ENCODE results near the gene VANGL2.

Gene VANGL2

GRCh38 chr1:160406131-160406968 is 6.0 kb downstream of the VANGL2 start:
- Histone ChIP-seq H3K4me1 (ENCODE audit: insufficient read depth, insufficient read length) (peaks cover 57% of the 10 kb centered on the region), H3K4me3 (ENCODE audit: insufficient read length, low read depth) (no peak overlapping the region), H3K9me3 (ENCODE audit: insufficient read depth, low read length) (no peaks in the 10 kb centered on the region), H3K9ac (ENCODE audit: insufficient read length, low read depth) (no peak overlapping the region), H3K27me3 (ENCODE audit: insufficient read depth, insufficient read length) (no peaks in the 10 kb centered on the region), H3K36me3 (ENCODE audit: insufficient read depth, insufficient read length, low read length) (peaks cover 56% of the 10 kb centered on the region)
- TF ChIP-seq SUZ12 (IDR thresholded peaks at IDR 0.05; ENCODE audit: extremely low read depth, insufficient read depth, insufficient read length), result no peak
- no peak for TF ChIP-seq YY1 (IDR thresholded peaks at IDR 0.05; ENCODE audit: insufficient read depth, insufficient read length)
- TF ChIP-seq ZNF274 (IDR thresholded peaks at IDR 0.05; ENCODE audit: low read depth, low read length), result no peak
- DNase-seq (ENCODE audit: low read depth, low spot score), result no peak

DNA sequence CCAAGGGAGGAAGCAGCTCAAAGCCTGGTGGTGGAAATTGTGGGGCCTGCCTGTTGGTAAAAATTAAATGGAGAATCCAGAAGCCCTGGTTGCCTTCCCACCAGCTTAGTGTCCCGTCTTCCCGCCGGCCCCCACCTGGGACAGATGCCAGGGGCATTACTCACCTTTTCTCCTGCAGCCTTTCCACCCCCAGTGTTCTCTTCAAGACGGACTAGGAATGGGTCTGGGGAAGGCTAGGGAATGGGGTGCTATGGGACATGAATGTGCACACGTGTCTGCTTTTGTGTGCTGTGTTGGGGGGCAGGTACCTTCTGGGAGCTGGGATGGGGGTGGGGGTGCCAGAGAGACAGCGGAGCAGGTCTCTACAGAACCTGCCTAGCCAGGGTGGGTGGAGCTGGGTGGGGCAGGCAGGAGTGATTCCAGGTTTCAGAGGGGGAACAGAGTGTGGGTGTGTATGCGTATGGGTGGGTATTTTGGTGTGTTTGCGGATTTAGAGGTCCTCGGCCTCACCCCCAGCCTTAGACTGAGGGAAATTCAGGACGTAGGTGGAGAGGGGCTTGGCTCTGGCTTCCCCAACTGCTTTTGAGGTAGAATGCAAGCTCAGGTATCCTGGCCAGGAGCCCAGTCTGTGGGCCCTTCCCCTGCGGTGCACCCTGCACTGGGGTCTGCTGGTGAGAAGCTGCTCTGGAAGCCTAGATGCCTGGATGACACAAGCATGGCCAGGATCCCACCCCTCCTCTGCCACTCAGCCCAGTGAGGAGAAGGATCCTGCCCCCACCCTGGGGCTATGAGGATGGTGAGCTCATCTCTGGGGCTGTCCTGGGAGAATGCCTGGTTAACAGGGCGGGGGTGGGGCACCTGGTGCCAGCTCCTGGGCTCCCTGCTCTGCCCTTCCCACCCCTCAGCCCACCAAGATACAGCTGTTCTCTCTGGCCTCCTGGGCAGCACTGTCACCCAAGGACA is 7.8 kb downstream of the VANGL2 start:
- H3K27me3 ChIP-seq (ENCODE audit: insufficient read depth, insufficient read length), result no peaks in the 10 kb centered on the region
- no peak for DNase-seq (ENCODE audit: low read depth, low spot score)
- no peak for TF ChIP-seq ZNF274 (IDR thresholded peaks at IDR 0.05; ENCODE audit: low read depth, low read length)
- TF ChIP-seq YY1 (IDR thresholded peaks at IDR 0.05; ENCODE audit: insufficient read depth, insufficient read length), result no peak
- TF ChIP-seq SUZ12 (IDR thresholded peaks at IDR 0.05; ENCODE audit: extremely low read depth, insufficient read depth, insufficient read length), result no peak
- peaks cover 43% of the 10 kb centered on the region for H3K4me1 ChIP-seq (ENCODE audit: insufficient read depth, insufficient read length)
- no peaks in the 10 kb centered on the region for H3K9me3 ChIP-seq (ENCODE audit: insufficient read depth, low read length)
- peaks cover 56% of the 10 kb centered on the region for H3K36me3 ChIP-seq (ENCODE audit: insufficient read depth, insufficient read length, low read length)
- peak overlapping the region; percentile 6 for H3K4me3 ChIP-seq (ENCODE audit: insufficient read length, low read depth)
- peak overlapping the region; percentile 62 for H3K9ac ChIP-seq (ENCODE audit: insufficient read length, low read depth)

DNA sequence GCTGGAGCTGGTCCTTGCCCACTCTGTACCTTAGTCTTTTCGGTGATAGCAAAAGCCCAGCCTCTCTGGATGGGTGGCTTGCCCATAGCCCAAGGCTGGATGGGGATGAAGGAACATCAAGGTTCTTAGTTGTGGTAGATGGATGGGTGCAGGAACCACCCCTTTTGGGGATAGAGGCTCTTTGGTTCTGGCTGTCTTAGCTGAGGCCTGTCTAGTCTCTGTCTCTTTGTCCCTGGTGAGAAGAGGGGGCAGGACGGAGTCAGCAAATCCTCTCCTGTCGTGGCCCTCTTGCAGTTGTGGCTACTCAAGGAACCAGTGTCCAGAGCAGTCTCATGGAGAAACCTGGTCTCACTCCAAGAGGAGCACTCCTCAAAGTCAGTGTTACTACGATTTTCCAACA is 8.5 kb downstream of the VANGL2 start:
- Histone ChIP-seq H3K4me1 (ENCODE audit: insufficient read depth, insufficient read length) (peaks cover 43% of the 10 kb centered on the region), H3K36me3 (ENCODE audit: insufficient read depth, insufficient read length, low read length) (peaks cover 60% of the 10 kb centered on the region)

GRCh38 chr1:160409486-160409885 is 9.1 kb downstream of the VANGL2 start:
- peaks cover 43% of the 10 kb centered on the region for H3K4me1 ChIP-seq (ENCODE audit: insufficient read depth, insufficient read length)
- no peaks in the 10 kb centered on the region for H3K9me3 ChIP-seq (ENCODE audit: insufficient read depth, low read length)
- H3K9ac ChIP-seq (ENCODE audit: insufficient read length, low read depth), result peak overlapping the region; percentile 58
- no peak for DNase-seq (ENCODE audit: low read depth, low spot score)
- no peaks in the 10 kb centered on the region for H3K27me3 ChIP-seq (ENCODE audit: insufficient read depth, insufficient read length)
- TF ChIP-seq YY1 (IDR thresholded peaks at IDR 0.05; ENCODE audit: insufficient read depth, insufficient read length) (no peak), ZNF274 (IDR thresholded peaks at IDR 0.05; ENCODE audit: low read depth, low read length) (no peak), SUZ12 (IDR thresholded peaks at IDR 0.05; ENCODE audit: extremely low read depth, insufficient read depth, insufficient read length) (no peak)
- peaks cover 55% of the 10 kb centered on the region for H3K36me3 ChIP-seq (ENCODE audit: insufficient read depth, insufficient read length, low read length)
- H3K4me3 ChIP-seq (ENCODE audit: insufficient read length, low read depth), result no peak overlapping the region

More for the DNA sequence above, 8.5 kb downstream of the VANGL2 start:
- peak overlapping the region; percentile 58 for H3K9ac ChIP-seq (ENCODE audit: insufficient read length, low read depth)
- no peaks in the 10 kb centered on the region for H3K9me3 ChIP-seq (ENCODE audit: insufficient read depth, low read length)
- H3K4me3 ChIP-seq (ENCODE audit: insufficient read length, low read depth), result no peak overlapping the region
- no peak for DNase-seq (ENCODE audit: low read depth, low spot score)
- TF ChIP-seq YY1 (IDR thresholded peaks at IDR 0.05; ENCODE audit: insufficient read depth, insufficient read length), result no peak
- TF ChIP-seq SUZ12 (IDR thresholded peaks at IDR 0.05; ENCODE audit: extremely low read depth, insufficient read depth, insufficient read length), result no peak
- TF ChIP-seq ZNF274 (IDR thresholded peaks at IDR 0.05; ENCODE audit: low read depth, low read length), result no peak
- no peaks in the 10 kb centered on the region for H3K27me3 ChIP-seq (ENCODE audit: insufficient read depth, insufficient read length)

DNA sequence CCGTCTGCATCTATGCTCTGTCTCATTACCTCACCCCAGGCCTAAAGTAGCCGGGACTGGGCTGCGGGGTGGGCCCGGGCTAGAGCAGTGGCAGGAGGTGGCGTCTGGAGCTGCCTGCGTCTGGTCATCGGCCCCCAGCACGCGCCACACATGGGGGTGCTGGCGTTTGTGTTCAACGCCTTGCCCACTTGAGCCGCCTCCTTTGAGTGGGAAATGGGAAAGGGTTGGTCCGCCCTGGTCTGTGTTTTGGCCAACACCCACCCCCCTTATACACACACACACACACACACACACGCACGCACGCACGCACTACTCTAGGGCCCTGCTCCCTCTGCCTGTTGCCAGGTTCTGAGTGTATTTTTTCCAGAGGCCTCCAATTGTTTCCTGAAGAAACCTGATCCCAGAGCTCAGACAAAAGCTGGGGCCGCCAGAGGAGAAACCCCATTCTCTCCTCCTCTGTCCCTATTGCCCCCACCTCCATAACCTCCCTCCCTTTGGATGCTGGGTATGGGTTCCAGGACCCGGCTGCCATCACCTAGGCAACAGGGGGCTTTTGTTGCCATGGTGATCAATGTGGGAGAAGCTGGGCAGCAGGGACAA is 10.1 kb downstream of the VANGL2 start:
- Histone ChIP-seq H3K36me3 (ENCODE audit: insufficient read depth, insufficient read length, low read length) (peaks cover 55% of the 10 kb centered on the region), H3K4me1 (ENCODE audit: insufficient read depth, insufficient read length) (peaks cover 39% of the 10 kb centered on the region), H3K4me3 (ENCODE audit: insufficient read length, low read depth) (no peak overlapping the region), H3K9ac (ENCODE audit: insufficient read length, low read depth) (peak overlapping the region; percentile 45), H3K27me3 (ENCODE audit: insufficient read depth, insufficient read length) (no peaks in the 10 kb centered on the region), H3K9me3 (ENCODE audit: insufficient read depth, low read length) (no peaks in the 10 kb centered on the region)
- TF ChIP-seq YY1 (IDR thresholded peaks at IDR 0.05; ENCODE audit: insufficient read depth, insufficient read length) (no peak), SUZ12 (IDR thresholded peaks at IDR 0.05; ENCODE audit: extremely low read depth, insufficient read depth, insufficient read length) (no peak), ZNF274 (IDR thresholded peaks at IDR 0.05; ENCODE audit: low read depth, low read length) (no peak)
- DNase-seq (ENCODE audit: low read depth, low spot score), result peak; percentile 50

DNA sequence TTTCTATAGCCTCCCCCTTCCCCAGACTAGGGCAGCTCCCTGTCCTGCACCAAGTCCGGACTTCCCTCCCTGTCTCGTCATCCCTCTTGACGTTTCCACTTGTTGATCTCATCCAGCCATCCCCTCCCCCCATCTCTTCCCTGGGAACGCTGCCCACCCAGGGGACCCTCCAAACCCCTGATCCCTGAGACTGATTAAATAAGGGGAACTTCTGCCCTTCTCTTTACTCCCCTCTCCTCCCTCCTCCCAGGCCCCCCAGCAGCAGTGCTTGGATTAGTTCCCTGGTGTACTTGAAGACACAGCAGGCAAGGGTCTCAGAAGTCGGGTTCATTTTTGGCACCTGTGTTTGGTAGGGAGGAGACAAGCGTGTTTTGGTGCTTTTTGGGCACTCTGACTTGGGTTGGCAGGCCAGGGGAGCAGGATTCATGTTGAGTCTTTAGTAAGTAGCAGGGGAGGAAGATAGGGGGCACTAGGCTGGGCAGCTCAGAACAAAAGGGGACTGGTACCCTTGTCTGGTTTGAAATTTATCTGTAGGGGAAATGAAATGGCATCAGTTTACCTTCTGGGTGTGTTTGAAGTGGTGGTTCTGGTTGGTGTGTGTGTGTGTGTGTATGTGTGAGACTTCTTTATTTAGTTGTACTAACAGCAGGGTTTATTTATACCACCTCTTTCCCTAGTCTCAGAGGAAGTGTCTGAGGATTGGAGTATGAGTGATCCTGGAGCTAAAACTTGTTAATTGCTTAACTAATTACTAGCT is 11.1 kb downstream of the VANGL2 start:
- Histone ChIP-seq H3K4me1 (ENCODE audit: insufficient read depth, insufficient read length) (peaks cover 37% of the 10 kb centered on the region), H3K9me3 (ENCODE audit: insufficient read depth, low read length) (no peaks in the 10 kb centered on the region), H3K27me3 (ENCODE audit: insufficient read depth, insufficient read length) (no peaks in the 10 kb centered on the region), H3K4me3 (ENCODE audit: insufficient read length, low read depth) (no peak overlapping the region), H3K9ac (ENCODE audit: insufficient read length, low read depth) (no peak overlapping the region), H3K36me3 (ENCODE audit: insufficient read depth, insufficient read length, low read length) (peaks cover 59% of the 10 kb centered on the region)
- DNase-seq (ENCODE audit: low read depth, low spot score), result no peak
- TF ChIP-seq YY1 (IDR thresholded peaks at IDR 0.05; ENCODE audit: insufficient read depth, insufficient read length), result no peak
- TF ChIP-seq ZNF274 (IDR thresholded peaks at IDR 0.05; ENCODE audit: low read depth, low read length), result no peak
- no peak for TF ChIP-seq SUZ12 (IDR thresholded peaks at IDR 0.05; ENCODE audit: extremely low read depth, insufficient read depth, insufficient read length)
